ENCODE measurements around the gene YARS2. TPM values are rescaled to one million over a fixed set of nuclear protein-coding genes. Genes with fewer than 3 reads are reported as not detected.

YARS2 gene
- total RNA-seq, 2 experiments from 2014 or later: 29.3 to 31.8 TPM

DNA sequence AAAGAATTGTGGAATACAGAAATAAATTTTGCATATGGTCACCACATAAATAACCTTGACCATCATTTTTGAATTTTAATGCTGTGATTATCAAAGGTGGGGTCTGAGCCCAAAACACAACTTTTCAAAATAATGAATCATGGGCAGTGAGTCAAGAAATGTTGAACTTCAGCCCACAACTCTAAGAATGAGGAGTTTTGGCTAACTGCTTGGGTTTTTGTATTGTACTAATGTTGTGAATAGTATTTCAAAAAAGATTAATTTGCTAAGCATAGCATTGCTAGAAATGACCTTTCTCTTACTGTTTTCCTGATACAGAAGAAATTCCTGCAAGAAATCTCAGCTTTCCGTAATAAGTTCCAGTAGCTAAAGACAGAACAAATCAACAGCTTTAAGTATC is 24.4 kb upstream of the YARS2 start:
- H3K36me3 Mint-ChIP-seq (ENCODE audit: low read depth): no peaks in the 10 kb centered on the region
- H3K27ac Mint-ChIP-seq: no peak overlapping the region
- CTCF ChIA-PET: interaction anchor here (2.0 kb wide), 1 partner anchor 23 kb away, joined by 5 read pairs; no protein-coding TSS in a partner anchor

DNA sequence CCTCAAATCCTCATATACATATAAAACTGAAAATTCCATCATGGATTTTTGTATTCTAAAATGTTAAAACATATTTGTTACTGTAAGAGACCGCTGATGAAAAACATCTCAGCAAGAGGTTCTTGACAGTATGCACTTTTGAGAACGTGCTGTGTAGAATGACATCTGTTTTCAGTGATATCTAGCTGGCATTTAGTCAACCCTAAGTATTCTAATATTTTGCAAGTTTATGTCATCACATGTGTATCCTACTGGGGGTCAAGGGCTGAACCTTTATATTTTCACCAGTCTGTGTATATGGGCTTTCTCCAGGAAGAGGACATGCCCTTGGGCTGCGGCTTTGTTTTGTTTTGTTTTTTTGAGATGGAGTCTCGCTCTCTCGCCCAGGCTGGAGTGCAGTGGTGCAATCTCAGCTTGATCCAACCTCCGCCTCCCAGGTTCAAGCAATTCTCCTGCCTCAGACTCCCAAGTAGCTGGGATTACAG is 22.0 kb upstream of the YARS2 start:
- peaks cover 14% of the 10 kb centered on the region for H3K27me3 Mint-ChIP-seq
- TF ChIP-seq, protein P1, sequence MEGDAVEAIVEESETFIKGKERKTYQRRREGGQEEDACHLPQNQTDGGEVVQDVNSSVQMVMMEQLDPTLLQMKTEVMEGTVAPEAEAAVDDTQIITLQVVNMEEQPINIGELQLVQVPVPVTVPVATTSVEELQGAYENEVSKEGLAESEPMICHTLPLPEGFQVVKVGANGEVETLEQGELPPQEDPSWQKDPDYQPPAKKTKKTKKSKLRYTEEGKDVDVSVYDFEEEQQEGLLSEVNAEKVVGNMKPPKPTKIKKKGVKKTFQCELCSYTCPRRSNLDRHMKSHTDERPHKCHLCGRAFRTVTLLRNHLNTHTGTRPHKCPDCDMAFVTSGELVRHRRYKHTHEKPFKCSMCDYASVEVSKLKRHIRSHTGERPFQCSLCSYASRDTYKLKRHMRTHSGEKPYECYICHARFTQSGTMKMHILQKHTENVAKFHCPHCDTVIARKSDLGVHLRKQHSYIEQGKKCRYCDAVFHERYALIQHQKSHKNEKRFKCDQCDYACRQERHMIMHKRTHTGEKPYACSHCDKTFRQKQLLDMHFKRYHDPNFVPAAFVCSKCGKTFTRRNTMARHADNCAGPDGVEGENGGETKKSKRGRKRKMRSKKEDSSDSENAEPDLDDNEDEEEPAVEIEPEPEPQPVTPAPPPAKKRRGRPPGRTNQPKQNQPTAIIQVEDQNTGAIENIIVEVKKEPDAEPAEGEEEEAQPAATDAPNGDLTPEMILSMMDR (IDR thresholded peaks at IDR 0.05): no peak
- no peak overlapping the region for H3K4me3 Mint-ChIP-seq
- POLR2A ChIA-PET: no interaction called here
- intact Hi-C loops (cut with micrococcal nuclease): no loop called here
- no peak for ATAC-seq
- CTCF ChIA-PET: interaction anchor here (1.4 kb wide), 1 partner anchor 22 kb away, joined by 4 read pairs; the partner anchor contains the start of gene YARS2
- H3K4me1 Mint-ChIP-seq (ENCODE audit: low read depth): no peaks in the 10 kb centered on the region
- H3K27ac Mint-ChIP-seq: no peak overlapping the region
- H3K9me3 Mint-ChIP-seq: no peaks in the 10 kb centered on the region
- no peaks in the 10 kb centered on the region for H3K36me3 Mint-ChIP-seq (ENCODE audit: low read depth)
- no peak for DNase-seq

More for the DNA sequence above, 24.4 kb upstream of the YARS2 start:
- H3K27me3 Mint-ChIP-seq: peaks cover 11% of the 10 kb centered on the region
- TF ChIP-seq, protein P1 (IDR thresholded peaks at IDR 0.05): no peak
- DNase-seq (no peak), ATAC-seq (no peak)
- H3K9me3 Mint-ChIP-seq: no peaks in the 10 kb centered on the region
- POLR2A ChIA-PET: no interaction called here
- H3K4me3 Mint-ChIP-seq: no peak overlapping the region
- no peaks in the 10 kb centered on the region for H3K4me1 Mint-ChIP-seq (ENCODE audit: low read depth)
- intact Hi-C loops (cut with micrococcal nuclease): no loop called here

DNA sequence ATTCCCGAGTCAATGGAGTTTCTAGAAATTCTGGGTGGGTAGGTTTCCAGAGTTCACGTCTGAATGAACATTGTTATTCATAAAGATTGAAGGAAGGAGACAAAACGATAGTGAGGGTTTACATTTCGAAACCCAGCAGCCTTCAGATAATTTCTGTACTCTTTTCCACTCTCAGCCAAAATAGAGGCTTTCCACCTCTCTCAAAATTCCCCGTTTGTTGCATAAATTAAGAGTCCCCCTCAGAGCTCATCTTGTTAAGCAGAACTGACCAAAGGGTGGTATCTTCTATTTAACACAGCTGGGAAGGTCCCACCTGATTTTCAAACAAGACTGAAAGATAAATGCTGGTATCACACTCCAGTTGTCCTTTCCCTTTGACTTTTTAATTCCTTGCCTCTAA is 21.5 kb upstream of the YARS2 start:
- no peaks in the 10 kb centered on the region for H3K36me3 Mint-ChIP-seq (ENCODE audit: low read depth)
- H3K4me1 Mint-ChIP-seq (ENCODE audit: low read depth): no peaks in the 10 kb centered on the region
- no peak overlapping the region for H3K4me3 Mint-ChIP-seq
- ChIA-PET POLR2A (no interaction called here), CTCF (no interaction called here)
- peaks cover 14% of the 10 kb centered on the region for H3K27me3 Mint-ChIP-seq
- intact Hi-C loops (cut with micrococcal nuclease): no loop called here
- H3K9me3 Mint-ChIP-seq: no peaks in the 10 kb centered on the region
- TF ChIP-seq, protein P1 (IDR thresholded peaks at IDR 0.05): no peak
- no peak for DNase-seq
- no peak for ATAC-seq
- H3K27ac Mint-ChIP-seq: no peak overlapping the region

DNA sequence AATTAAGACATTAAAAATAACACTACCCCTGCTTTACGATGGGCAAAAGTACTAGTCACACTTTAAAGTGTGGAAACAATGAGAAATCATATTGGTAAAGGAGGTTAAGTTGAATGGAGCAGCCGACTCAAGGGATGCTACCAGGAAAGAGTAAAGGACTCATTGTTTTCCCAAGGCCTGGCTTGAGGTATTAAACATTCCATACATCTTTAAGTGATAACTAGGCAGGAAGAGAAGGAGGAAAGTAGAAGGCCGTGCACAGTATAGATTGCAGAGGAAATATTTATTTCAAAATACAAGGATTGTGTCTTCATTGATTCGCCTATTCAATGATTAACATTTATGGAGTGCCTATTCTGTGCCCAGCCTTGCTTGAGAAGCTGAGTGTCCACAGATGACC is 20.6 kb upstream of the YARS2 start:
- CTCF ChIA-PET: no interaction called here
- TF ChIP-seq, protein P1 (IDR thresholded peaks at IDR 0.05): no peak
- intact Hi-C loops (cut with micrococcal nuclease): no loop called here
- Mint-ChIP-seq H3K36me3 (ENCODE audit: low read depth) (no peaks in the 10 kb centered on the region), H3K27me3 (peaks cover 14% of the 10 kb centered on the region), H3K4me3 (no peak overlapping the region), H3K9me3 (no peaks in the 10 kb centered on the region), H3K27ac (no peak overlapping the region), H3K4me1 (ENCODE audit: low read depth) (no peaks in the 10 kb centered on the region)
- POLR2A ChIA-PET: no interaction called here
- DNase-seq (no peak), ATAC-seq (no peak)

DNA sequence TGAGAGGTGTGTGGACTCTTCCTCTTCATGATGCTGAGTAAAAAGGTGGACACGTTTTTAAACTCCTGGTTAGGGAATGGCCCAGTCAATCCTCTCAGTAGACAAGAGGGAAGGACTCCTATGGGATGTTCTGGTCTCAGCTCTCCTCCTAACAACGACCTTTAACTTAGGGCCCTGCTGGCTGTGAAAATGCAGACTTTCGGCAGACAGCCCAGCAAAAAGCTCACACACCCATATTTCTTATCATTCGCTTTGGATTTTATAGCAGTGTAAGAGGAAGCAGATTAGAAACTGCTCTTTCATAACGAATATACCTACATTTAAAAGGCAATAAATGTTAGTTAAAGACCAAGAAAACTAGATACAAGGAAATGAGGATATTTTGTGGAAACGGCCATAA is 18.0 kb upstream of the YARS2 start:
- Mint-ChIP-seq H3K27me3 (peaks cover 13% of the 10 kb centered on the region), H3K36me3 (ENCODE audit: low read depth) (no peaks in the 10 kb centered on the region), H3K27ac (no peak overlapping the region), H3K4me1 (ENCODE audit: low read depth) (no peaks in the 10 kb centered on the region), H3K9me3 (no peaks in the 10 kb centered on the region), H3K4me3 (no peak overlapping the region)
- ChIA-PET CTCF (interaction anchor here (1.0 to 1.5 kb wide), 2 partner anchors 15 to 18 kb away, joined by 3 to 5 read pairs; partner anchors contain the start of gene YARS2), POLR2A (no interaction called here)
- ATAC-seq (no peak), DNase-seq (no peak)
- TF ChIP-seq, protein P1 (IDR thresholded peaks at IDR 0.05): no peak
- intact Hi-C loops (cut with micrococcal nuclease): no loop called here
